Ectodermal cell (in vitro differentiated cells): ENCODE data around the gene KDM7A.

Experiments
- H3K27ac ChIP-seq: 2 replicates; pipeline ENCODE4 v1.7.0; 2013; ENCODE audit warnings: mild to moderate bottlenecking, low read depth, low read length; ENCODE audit not compliant: insufficient read depth, poor library complexity, severe bottlenecking
- H3K27me3 ChIP-seq: 2 replicates; pipeline ENCODE4 v1.7.0; 2013; ENCODE audit warnings: mild to moderate bottlenecking, low read length; ENCODE audit not compliant: insufficient read depth, control insufficient read depth, poor library complexity, severe bottlenecking
- H3K36me3 ChIP-seq: one replicate; pipeline ENCODE4 v1.7.0; 2013; ENCODE audit warnings: low read length; ENCODE audit not compliant: control insufficient read depth, insufficient read depth
- H3K4me1 ChIP-seq: one replicate; pipeline ENCODE4 v1.7.0; 2013; ENCODE audit warnings: low read length; ENCODE audit not compliant: control insufficient read depth, insufficient read depth
- H3K4me3 ChIP-seq: 2 replicates; pipeline ENCODE4 v1.7.0; 2013; ENCODE audit warnings: low read depth, low read length, control low read depth; ENCODE audit not compliant: insufficient read depth
- H3K9me3 ChIP-seq: 2 replicates; pipeline ENCODE4 v1.7.0; 2013; ENCODE audit warnings: mild to moderate bottlenecking, low read length, moderate library complexity; ENCODE audit not compliant: control insufficient read depth
- WGBS, 2 experiments: methylation state at CpG; one replicate each; pipeline ENCODE4 v1.1.7; 2013; ENCODE audit warnings: missing lambda C conversion rate in 2 of 2; 5-methylcytosine and 5-hydroxymethylcytosine counted together

The KDM7A gene

DNA sequence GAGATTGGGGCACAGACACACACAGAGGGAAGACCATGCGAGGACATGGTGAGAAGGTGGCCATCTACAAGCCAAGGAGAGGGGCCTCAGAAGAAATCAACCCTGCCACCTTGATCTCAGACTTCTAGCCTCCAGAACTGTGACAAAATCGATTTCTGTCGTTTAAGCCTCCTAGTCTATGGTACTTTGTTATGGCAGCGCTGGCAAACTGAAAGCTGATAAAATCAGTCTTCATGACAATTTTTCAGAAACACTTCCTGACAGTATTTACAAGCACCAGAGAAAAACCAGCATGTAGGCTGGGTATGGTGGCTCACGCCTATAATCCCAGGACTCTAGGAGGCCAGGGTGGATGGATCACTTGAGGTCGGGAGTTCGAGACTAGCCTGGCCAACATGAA, 118.3 kb downstream of the KDM7A start:
- Histone ChIP-seq H3K4me3 (no peak overlapping the region), H3K27me3 (peaks cover 32% of the 10 kb centered on the region), H3K36me3 (no peaks in the 10 kb centered on the region), H3K4me1 (no peaks in the 10 kb centered on the region), H3K9me3 (no peaks in the 10 kb centered on the region), H3K27ac (no peak overlapping the region)
- 93 to 95% methylated on average over 7 of the region's 7 CpGs for WGBS, 2 experiments

DNA sequence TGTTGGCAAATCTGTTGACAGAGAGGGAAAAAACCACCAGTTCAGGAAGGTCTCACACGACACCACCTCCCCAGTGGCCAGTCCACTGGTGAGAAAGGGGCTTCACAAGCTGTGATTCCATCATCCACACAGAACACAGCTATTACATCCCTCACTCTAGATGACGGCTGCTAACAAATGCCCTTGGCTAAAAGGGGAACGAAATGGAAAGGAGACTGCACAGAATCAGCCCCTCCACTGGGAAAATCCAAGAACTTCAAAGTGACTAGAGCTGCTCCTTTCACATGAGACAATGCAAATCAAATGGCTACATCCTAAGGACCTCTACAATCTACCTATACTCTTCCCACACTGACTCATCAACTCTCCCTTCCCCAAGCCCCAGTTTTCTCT, 119.6 kb downstream of the KDM7A start:
- Histone ChIP-seq H3K4me1 (no peaks in the 10 kb centered on the region), H3K27ac (no peak overlapping the region)
- WGBS, 2 experiments, result 85 to 89% methylated on average over 3 of the region's 3 CpGs

DNA sequence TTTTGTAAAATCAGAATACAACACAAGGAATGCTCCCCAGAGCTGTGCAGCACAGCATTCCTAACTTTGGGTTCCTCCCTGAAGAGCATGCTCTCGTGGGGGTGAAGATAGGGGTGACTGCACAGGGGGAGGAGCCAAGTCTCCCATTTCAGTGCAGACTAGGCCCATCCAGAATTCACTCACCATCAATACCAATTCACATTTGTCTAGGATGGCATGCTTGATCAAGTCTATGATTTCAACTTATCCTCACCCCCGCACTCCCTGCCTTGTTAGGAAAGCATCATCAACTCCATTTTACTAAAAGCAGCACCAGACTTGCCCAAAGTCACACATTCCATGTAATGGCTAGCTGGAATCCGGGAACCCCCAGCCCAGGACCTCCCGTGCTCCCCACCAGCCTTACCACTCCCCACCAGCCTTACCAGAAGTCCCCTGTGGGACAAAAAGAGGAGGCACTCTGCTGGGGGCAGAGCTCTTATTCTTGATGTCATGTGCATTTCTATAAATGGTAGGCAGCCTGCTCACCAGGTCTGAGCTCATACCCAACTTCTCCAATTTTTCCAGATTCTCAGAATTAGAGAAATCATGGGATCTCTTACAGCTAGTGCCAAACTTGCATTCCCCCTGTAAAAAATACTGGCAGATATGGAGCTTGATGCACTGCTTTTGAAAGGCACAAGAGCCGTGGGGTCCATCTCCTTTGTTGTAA, 120.2 kb downstream of the KDM7A start:
- peaks cover 13% of the 10 kb centered on the region for H3K27me3 ChIP-seq
- 87 to 95% methylated on average over 5 of the region's 5 CpGs for WGBS, 2 experiments

More for the DNA sequence above, 119.6 kb downstream of the KDM7A start:
- H3K4me3 ChIP-seq, result no peak overlapping the region
- no peaks in the 10 kb centered on the region for H3K9me3 ChIP-seq
- no peaks in the 10 kb centered on the region for H3K36me3 ChIP-seq
- H3K27me3 ChIP-seq, result peaks cover 18% of the 10 kb centered on the region

DNA sequence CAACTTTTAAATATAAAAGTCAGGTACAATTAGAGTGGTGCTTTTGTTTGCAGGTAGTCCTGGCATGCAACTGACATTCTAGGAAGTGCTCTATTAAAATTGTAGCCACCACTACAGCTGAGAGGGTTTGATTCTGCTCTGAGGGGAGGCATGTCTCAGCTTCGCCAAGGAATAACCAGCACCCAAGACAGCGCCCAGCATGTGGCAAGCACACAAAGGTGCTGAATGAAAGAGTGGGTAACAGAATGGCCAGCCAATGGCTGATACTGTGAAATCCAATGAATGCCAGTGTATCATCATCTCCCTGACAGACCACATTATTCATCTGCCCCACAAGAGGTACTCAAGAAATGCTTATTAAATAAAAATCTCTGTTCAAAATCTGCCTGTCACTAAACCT, 121.0 kb downstream of the KDM7A start:
- Histone ChIP-seq H3K4me3 (no peak overlapping the region), H3K4me1 (no peaks in the 10 kb centered on the region), H3K9me3 (no peaks in the 10 kb centered on the region), H3K27me3 (peaks cover 5% of the 10 kb centered on the region), H3K27ac (no peak overlapping the region), H3K36me3 (no peaks in the 10 kb centered on the region)
- 90 to 94% methylated on average over 2 of the region's 2 CpGs for WGBS, 2 experiments

More for the DNA sequence above, 120.2 kb downstream of the KDM7A start:
- Histone ChIP-seq H3K9me3 (no peaks in the 10 kb centered on the region), H3K27ac (no peak overlapping the region), H3K4me3 (no peak overlapping the region), H3K4me1 (no peaks in the 10 kb centered on the region), H3K36me3 (no peaks in the 10 kb centered on the region)

DNA sequence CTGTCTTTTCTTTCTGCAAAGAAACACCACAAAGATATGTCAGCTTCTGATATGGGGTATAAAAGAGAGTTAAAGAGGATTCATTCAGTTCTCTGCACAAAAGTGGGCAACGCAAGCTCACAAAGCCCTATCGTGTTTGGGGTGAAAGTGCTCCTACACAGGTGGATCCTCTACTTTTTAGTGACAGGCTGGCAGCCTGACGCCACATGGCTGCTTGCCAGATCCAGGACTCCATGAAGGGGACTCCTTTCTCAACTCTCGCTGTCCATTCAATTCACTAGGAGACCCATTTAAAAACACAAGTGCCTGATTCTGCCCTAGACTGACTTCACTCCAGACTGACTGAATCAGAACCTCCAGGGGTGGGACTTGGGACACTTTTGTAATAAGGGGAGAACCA, 122.0 kb downstream of the KDM7A start:
- H3K4me1 ChIP-seq, result no peaks in the 10 kb centered on the region
- no peak overlapping the region for H3K27ac ChIP-seq
- no peak overlapping the region for H3K4me3 ChIP-seq
- H3K27me3 ChIP-seq, result no peaks in the 10 kb centered on the region
- H3K36me3 ChIP-seq, result no peaks in the 10 kb centered on the region
- WGBS, 2 experiments, result 94 to 97% methylated on average over 4 of the region's 4 CpGs
- no peaks in the 10 kb centered on the region for H3K9me3 ChIP-seq

DNA sequence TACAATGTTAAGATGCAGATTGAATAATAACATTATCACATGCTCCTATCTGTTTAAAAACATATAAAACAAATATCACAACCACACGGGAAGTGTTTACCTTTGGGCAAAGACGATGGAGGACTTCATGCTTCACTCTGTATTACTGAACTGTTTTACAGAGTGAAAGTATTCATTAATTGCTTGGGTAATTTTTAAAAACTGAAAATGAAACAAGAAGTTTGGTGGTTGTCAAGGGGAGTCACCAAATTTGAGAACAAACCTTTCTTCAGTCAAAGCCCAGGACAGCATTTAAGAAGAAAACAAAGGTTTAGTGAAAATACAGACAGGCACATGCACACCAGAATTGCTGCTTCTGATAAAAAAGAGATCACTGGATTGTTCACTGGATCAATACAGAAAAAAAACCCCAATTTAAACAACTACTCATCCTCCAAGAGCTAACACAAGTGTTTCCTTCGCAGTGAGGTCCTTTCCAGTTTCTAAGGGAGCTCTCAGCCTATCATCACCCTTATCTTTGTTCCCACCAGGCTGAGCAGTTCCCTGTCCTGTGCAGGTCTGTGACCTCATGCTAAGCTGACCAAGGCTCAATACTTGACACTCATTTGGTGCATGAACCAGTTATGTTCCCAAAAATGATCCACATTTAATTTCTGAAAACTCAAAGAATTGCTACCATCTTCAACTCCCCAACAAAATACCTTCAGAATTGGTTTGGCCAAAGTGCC, 122.8 kb downstream of the KDM7A start:
- WGBS, 2 experiments, result 95 to 97% methylated on average over 3 of the region's 3 CpGs
- H3K4me3 ChIP-seq, result no peak overlapping the region
- no peaks in the 10 kb centered on the region for H3K9me3 ChIP-seq
- H3K27me3 ChIP-seq, result no peaks in the 10 kb centered on the region
- H3K36me3 ChIP-seq, result no peaks in the 10 kb centered on the region
- H3K27ac ChIP-seq, result no peak overlapping the region
- H3K4me1 ChIP-seq, result no peaks in the 10 kb centered on the region

DNA sequence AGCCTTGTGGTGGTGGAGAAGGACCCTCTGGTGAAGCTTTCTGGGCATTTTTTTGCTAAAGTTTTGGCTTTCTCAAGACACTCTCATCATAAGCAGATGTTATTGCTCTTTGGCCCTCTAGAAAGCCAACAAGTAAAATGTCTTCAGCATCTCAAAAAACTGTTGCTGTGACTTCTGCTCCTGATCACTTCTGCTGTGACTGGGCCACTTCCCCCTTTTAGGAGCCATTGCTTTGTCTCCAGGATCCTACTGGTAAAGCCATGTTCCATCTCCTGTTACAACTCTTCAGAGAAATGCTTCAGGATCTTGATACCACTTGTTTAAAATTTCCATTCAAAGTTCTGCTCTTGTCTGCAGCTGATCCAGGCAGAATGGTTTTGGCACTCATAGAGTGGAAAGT, 125.0 kb downstream of the KDM7A start:
- H3K4me1 ChIP-seq, result no peaks in the 10 kb centered on the region
- H3K27me3 ChIP-seq, result no peaks in the 10 kb centered on the region
- H3K4me3 ChIP-seq, result no peak overlapping the region

DNA sequence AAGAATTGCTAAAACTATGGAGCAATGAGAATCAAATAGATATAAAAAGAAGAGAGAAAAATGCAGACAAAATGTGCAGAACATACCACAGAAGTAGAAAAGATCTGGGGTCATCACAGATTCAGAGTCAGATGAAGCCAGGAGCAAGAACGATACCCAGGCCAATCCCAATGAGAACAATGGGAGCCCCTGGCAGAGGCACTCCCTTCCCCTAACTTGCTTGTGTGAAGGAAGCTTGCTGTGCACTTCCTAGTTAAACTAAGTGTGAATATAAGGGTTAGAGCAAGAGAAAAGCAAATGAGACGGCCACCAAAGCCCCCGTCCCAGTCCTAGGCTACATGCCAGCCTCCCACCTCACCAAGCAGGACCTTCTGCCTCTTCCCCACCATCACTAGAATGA, 126.7 kb downstream of the KDM7A start:
- Histone ChIP-seq H3K36me3 (no peaks in the 10 kb centered on the region), H3K4me3 (no peak overlapping the region), H3K9me3 (no peaks in the 10 kb centered on the region), H3K27me3 (no peaks in the 10 kb centered on the region), H3K4me1 (no peaks in the 10 kb centered on the region), H3K27ac (no peak overlapping the region)
- 84 to 90% methylated on average over 3 of the region's 3 CpGs for WGBS, 2 experiments

More for the DNA sequence above, 125.0 kb downstream of the KDM7A start:
- Histone ChIP-seq H3K27ac (no peak overlapping the region), H3K9me3 (no peaks in the 10 kb centered on the region), H3K36me3 (no peaks in the 10 kb centered on the region)

DNA sequence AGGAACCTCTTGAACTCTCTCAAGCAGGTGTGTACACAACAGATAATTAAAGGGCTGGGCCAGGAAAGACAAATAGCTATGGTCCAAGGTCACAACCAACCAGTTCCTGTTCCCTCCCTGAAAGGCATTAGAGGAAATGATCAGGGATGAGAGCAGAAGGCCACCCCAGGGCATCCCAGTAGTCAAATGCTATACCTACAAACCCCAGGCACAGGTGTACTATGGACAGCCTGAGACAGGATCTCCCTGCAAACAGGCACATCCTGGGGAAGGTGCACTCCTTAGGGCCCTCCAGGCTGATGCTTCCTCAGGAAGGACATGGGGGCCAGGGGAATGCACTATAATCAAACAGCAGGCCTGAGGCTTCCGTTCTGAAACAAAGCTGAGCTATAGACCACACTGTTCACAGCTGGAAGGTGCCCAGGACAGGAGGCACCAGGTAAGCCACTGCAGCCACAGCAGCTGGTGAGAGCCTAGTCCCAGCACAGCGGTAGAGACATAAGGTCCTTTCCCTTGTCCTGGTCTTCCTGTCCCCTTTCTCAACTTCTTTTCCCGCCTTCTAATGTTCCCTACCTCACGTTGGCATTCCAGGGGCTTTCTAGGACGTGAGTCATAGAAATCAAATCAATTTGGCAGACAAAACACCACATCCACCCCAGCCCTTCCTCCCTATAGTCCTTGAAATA, 127.3 kb downstream of the KDM7A start:
- no peaks in the 10 kb centered on the region for H3K9me3 ChIP-seq
- no peaks in the 10 kb centered on the region for H3K36me3 ChIP-seq
- H3K4me1 ChIP-seq, result no peaks in the 10 kb centered on the region
- H3K27me3 ChIP-seq, result no peaks in the 10 kb centered on the region
- H3K4me3 ChIP-seq, result no peak overlapping the region
- 83 to 92% methylated on average over 5 of the region's 5 CpGs for WGBS, 2 experiments
- no peak overlapping the region for H3K27ac ChIP-seq

DNA sequence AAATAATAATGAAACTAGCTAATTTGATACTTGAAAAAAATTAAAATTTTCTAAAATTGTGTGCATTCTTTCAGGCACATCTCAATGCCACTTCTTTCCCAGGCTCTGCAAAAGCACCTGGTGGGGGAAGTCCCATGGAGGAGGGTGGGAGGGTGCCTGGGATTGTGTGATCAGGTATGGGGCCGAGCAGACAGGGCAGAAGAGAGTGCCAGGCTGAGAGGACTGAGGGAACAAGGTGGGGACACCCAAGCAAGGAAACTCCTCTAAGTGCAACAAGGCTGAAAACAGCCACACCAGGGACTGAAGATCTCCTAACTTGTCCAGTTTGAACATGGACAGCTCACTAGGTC, 127.8 kb downstream of the KDM7A start:
- H3K27me3 ChIP-seq, result no peaks in the 10 kb centered on the region
- H3K9me3 ChIP-seq, result no peaks in the 10 kb centered on the region
- no peak overlapping the region for H3K4me3 ChIP-seq
- no peaks in the 10 kb centered on the region for H3K4me1 ChIP-seq
- whole genome bisulfite sequencing, 2 experiments, result 83 to 89% methylated on average over 1 of the region's 1 CpG
- no peak overlapping the region for H3K27ac ChIP-seq
- no peaks in the 10 kb centered on the region for H3K36me3 ChIP-seq
